ENCODE measurements around the gene HOXA6.

The HOXA6 gene

GRCh38 chr7:27184337-27185012 lies 36.9 kb upstream of the HOXA6 start:
- peak; percentile 74 for DNase-seq

- no peak for DNase-seq
These were observed 36.2 kb upstream of the HOXA6 start for GRCh38 chr7:27183682-27184336.

- no peak for DNase-seq
These were observed 35.5 kb upstream of the HOXA6 start for GRCh38 chr7:27182861-27183681.

- no peak for DNase-seq
These were observed 34.8 kb upstream of the HOXA6 start for GRCh38 chr7:27182285-27182841.

- DNase-seq = no peak
These were observed 34.3 kb upstream of the HOXA6 start for GRCh38 chr7:27181795-27182275.

- DNase-seq = no peak
These were observed 33.2 kb upstream of the HOXA6 start for GRCh38 chr7:27180431-27181420.

GRCh38 chr7:27179503-27180430 lies 32.2 kb upstream of the HOXA6 start:
- DNase-seq = peak; percentile 92

- DNase-seq = no peak
These were observed 31.5 kb upstream of the HOXA6 start for GRCh38 chr7:27179030-27179429.

- DNase-seq = no peak
These were observed 30.8 kb upstream of the HOXA6 start for GRCh38 chr7:27178366-27178765.

- DNase-seq = no peak
These were observed 30.3 kb upstream of the HOXA6 start for GRCh38 chr7:27177795-27178320.

- no peak for DNase-seq
These were observed 29.6 kb upstream of the HOXA6 start for GRCh38 chr7:27176962-27177794.

GRCh38 chr7:27176524-27176845 lies 28.9 kb upstream of the HOXA6 start:
- no peak for DNase-seq

- DNase-seq = no peak
These were observed 28.3 kb upstream of the HOXA6 start for GRCh38 chr7:27175626-27176523.

- no peak for DNase-seq
These were observed 27.5 kb upstream of the HOXA6 start for GRCh38 chr7:27174874-27175625.

GRCh38 chr7:27173956-27174873 lies 26.6 kb upstream of the HOXA6 start, which contains the start of gene HOXA10:
Gene HOXA10 (minus strand): TSS chr7:27174320. CDS start chr7:27174306, 14 bp downstream.
- DNase-seq = no peak

- no peak for DNase-seq
These were observed 26.0 kb upstream of the HOXA6 start for GRCh38 chr7:27173511-27173955.
